ENCODE results near the gene EEIG1. TPM values are rescaled to one million over a fixed set of nuclear protein-coding genes. Genes with fewer than 3 reads are reported as not detected.

The EEIG1 gene
- total and polyA plus RNA-seq, 2 experiments from 2014 or later, result 11.2 to 22.4 TPM

- Mint-ChIP-seq H3K4me3 (no peak overlapping the region), H3K27me3 (ENCODE audit: insufficient read depth, low read depth, poor library complexity) (peaks cover 32% of the 10 kb centered on the region), H3K9me3 (no peaks in the 10 kb centered on the region), H3K27ac (peak overlapping the region; percentile 75; the same call in 1 of the 2 replicates), H3K4me1 (peaks cover 37% of the 10 kb centered on the region), H3K36me3 (ENCODE audit: low read depth) (peaks cover 40% of the 10 kb centered on the region)
- Histone ChIP-seq H3F3A (replicated peaks; ENCODE audit: low read depth) (peaks cover 24% of the 10 kb centered on the region), H3K9me2 (ENCODE audit: insufficient read depth) (no peaks in the 10 kb centered on the region), H3K27me3 (ENCODE audit: insufficient read depth) (no peaks in the 10 kb centered on the region), H3K4me2 (no peak overlapping the region), H4K20me1 (replicated peaks; ENCODE audit: insufficient read depth) (no peaks in the 10 kb centered on the region; the same call in 1 of the 2 replicates), H3K79me2 (replicated peaks; ENCODE audit: insufficient read depth) (no peaks in the 10 kb centered on the region), H2AFZ (no peak overlapping the region), H3K4me3 (no peak overlapping the region), H3K4me1 (ENCODE audit: insufficient read depth) (peaks cover 26% of the 10 kb centered on the region), H3K27ac (ENCODE audit: low read depth) (0 out of 2 replicates have a peak overlapping the region, but pooled peaks have one; percentile 39), H3K36me3 (ENCODE audit: insufficient read depth) (no peaks in the 10 kb centered on the region)
- DNase-seq (ENCODE audit: low spot score) (no peak), ATAC-seq (no peak)
- TF ChIP-seq CTCF (conservative IDR thresholded peaks at IDR 0.05; ENCODE audit: low read depth in 2 of 2) (no peak; a peak in 1 of 4 replicates), ZNF331 (CRISPR knock-in tag; IDR thresholded peaks at IDR 0.05; ENCODE audit: low read depth) (no peak), REST (IDR thresholded peaks at IDR 0.05; ENCODE audit: unreplicated experiment) (no peak), EZH2phosphoT487 (IDR thresholded peaks at IDR 0.05; ENCODE audit: unreplicated experiment) (no peak), CREB1 (CRISPR knock-in tag; IDR thresholded peaks at IDR 0.05; ENCODE audit: low read depth) (no peak), ZNF114 (CRISPR knock-in tag; IDR thresholded peaks at IDR 0.05) (no peak), JUNB (IDR thresholded peaks at IDR 0.05; ENCODE audit: unreplicated experiment) (no peak), POLR2AphosphoS5 (IDR thresholded peaks at IDR 0.05; ENCODE audit: low read depth) (no peak), NANOG (IDR thresholded peaks at IDR 0.05; ENCODE audit: borderline replicate concordance) (no peak), EZH2 (IDR thresholded peaks at IDR 0.05; ENCODE audit: low read depth, unreplicated experiment) (no peak), ZNF462 (CRISPR knock-in tag; IDR thresholded peaks at IDR 0.05) (no peak), ETS1 (IDR thresholded peaks at IDR 0.05) (no peak), STAT1 (IDR thresholded peaks at IDR 0.05; ENCODE audit: unreplicated experiment) (no peak)
Measured at GRCh38 chr9:127943011-127943662, 37.7 kb downstream of the EEIG1 start.
